Measurements from ENCODE around the gene CHRNB1. TPM values are rescaled to one million over a fixed set of nuclear protein-coding genes. Genes with fewer than 3 reads are reported as not detected.
"Not testable (repeated sequence)": the region's sequence is repeated elsewhere in the genome, so short reads cannot be mapped to it uniquely, and the experiment has no call there.

Gene CHRNB1
- total RNA-seq, 1 donor from 2014 or later = 15.4 TPM

GRCh38 chr17:7466318-7466638, 21.4 kb downstream of the CHRNB1 start:
- intact Hi-C loops (cut with micrococcal nuclease) = no loop called here

DNA sequence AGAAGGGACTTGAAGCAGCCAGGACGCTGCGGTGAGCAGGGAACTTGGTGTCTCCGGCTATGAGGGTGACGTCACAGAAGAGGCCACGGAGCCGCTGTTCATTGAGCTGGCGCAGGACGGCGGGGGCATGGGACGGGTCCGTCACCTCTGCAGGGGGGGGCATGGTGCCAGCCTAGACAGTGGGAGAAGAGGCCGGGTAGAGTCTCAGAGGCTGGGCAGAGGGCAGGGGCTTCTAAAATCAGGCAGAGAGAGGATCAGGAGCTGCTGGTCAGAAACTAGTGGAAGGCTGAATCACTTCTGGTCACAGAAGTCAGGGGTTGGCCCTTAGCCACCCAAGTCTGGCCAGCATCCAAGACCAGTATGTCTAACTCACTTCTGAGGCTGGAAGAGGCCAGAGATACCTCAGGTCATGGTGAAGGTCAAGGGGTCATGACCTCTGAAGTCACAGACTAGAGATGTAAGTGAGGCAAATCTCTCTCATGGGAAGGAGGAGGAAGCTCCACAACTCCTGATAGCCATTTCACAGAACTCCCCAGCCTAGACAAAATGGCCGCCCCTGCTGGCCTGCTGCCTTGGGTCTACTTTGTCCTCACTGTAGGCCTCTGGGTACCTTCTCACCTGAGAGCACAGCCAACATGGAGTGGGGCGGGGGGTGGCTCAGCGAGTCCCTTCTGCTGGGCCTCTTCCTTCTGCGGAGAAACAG, 21.9 kb downstream of the CHRNB1 start:
- intact Hi-C loops (cut with micrococcal nuclease) = no loop called here

DNA sequence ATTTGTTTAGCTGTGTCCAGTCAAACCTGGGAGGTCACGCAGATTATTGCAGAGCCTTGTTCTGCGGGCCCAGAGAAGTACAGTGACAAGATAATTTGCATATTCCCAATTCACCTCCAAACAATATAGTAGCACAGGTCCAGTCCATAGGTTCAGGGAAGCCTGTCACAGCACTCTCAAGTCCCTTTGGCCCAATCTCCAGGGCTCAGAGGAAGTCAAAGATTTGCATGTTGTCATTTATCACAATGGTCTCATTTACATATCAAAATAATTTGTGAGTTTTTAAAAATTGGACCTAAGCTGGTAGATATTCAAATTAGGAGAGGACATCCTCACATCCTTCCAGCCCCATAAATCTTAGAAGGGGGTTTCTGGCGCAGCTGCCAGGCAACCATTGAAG, 22.6 kb downstream of the CHRNB1 start:
- intact Hi-C loops (cut with micrococcal nuclease) = no loop called here

GRCh38 chr17:7468290-7468689, 23.4 kb downstream of the CHRNB1 start:
- intact Hi-C loops (cut with micrococcal nuclease) = no loop called here

DNA sequence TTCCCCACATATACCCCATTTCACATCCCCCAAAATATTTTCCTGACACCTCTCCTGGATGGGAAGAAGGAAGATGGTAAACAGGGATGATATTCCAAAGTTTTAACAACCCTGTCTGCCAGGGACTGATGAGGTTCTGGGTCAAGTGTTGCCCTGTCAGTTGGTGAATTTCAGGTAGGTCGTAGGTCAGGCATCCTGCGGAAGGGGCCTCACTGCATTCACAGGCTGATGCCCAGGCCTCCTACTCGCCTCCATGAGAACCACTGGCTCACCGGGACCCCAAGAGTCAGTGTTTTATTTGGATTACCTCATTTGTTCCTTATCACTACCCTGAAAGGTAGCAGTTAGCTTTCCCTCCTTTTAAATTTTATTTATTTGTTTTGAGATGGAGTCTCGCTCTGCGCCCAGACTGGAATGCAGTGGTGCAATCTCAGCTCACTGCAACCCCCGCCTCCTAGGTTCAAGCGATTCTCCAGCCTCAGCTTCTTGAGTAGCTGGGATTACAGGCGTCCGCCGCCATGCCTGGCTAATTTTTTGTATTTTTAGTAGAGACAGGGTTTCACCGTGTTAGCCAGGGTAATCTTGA, 24.0 kb downstream of the CHRNB1 start:
- intact Hi-C loops (cut with micrococcal nuclease) = no loop called here

DNA sequence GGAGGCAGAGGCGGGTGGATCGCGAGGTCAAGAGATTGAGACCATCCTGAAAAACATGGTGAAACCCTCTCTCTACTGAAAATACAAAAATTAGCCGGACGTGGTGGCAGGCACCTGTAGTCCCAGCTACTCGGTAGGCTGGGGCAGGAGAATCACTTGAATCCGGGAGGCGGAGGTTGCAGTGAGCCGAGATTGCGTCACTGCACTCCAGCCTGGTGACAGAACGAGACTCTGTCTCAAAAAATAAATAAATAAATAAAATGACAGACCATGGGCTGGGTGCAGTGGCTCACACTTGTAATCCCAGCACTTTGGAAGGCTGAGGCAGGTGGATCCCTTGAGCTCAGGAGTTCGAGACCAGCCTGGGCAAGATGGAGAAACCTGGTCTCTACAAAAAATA, 25.0 kb downstream of the CHRNB1 start:
- intact Hi-C loops (cut with micrococcal nuclease) = not testable (repeated sequence)

- intact Hi-C loops (cut with micrococcal nuclease) = not testable (repeated sequence)
These were observed 25.7 kb downstream of the CHRNB1 start for GRCh38 chr17:7470457-7470973.

DNA sequence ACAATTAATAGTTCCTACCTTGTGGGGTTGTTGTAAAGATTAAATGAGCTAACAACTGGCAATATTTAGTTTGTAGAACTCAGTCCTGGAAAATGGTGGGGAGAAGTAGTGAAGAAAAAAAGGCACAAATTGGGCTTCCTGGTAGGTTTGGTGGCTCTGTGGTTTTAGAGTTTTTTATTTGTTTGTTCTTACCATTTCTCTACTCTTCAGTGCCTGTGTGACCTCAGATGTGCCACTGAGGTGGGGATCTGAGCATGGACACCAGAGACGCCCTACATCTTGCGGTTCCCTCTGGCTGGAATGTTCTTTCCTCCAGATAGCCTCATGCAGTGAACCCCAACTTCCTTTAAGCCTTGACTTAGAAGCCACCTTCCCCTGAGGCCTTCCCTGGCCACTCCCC, 26.9 kb downstream of the CHRNB1 start:
- intact Hi-C loops (cut with micrococcal nuclease) = no loop called here

- intact Hi-C loops (cut with micrococcal nuclease) = not testable (repeated sequence)
These were observed 29.9 kb downstream of the CHRNB1 start for GRCh38 chr17:7474767-7475166.

DNA sequence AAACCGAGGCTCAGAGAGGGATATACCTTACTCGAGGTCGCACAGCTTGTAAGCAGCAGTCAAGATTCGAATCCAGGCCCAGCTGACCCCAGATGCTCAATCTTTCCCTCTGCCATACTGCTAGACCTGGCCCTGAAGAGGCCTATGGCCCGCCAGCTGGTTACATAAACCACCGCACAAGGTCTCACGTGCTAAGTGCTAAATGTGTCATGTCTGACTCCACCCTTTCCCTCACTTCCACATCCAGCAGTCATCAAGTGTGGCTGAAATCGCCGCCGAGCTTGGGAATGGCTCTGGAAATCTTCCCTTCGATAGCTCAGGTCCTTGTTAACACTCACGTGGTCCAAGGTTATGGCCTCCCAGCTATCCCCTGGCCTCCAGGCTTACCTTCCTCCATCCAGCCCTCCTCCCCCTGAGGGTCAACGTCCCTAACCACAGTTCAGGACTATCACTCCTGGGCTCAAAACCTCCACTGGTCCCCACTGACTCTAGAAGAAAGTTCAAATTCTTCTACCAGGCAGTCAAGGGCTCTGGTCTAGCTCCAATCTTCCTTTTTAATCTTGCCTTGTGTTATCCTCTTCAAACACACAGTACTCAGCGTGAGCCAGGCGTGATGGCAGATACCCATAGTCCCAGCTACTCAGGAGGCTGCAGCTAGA, 31.0 kb downstream of the CHRNB1 start:
- intact Hi-C loops (cut with micrococcal nuclease) = no loop called here

GRCh38 chr17:7476494-7476893, 31.6 kb downstream of the CHRNB1 start:
- intact Hi-C loops (cut with micrococcal nuclease) = no loop called here

GRCh38 chr17:7476951-7477350, 32.1 kb downstream of the CHRNB1 start:
- intact Hi-C loops (cut with micrococcal nuclease) = no loop called here

- intact Hi-C loops (cut with micrococcal nuclease) = no loop called here
These were observed 32.8 kb downstream of the CHRNB1 start for GRCh38 chr17:7477392-7478275.

DNA sequence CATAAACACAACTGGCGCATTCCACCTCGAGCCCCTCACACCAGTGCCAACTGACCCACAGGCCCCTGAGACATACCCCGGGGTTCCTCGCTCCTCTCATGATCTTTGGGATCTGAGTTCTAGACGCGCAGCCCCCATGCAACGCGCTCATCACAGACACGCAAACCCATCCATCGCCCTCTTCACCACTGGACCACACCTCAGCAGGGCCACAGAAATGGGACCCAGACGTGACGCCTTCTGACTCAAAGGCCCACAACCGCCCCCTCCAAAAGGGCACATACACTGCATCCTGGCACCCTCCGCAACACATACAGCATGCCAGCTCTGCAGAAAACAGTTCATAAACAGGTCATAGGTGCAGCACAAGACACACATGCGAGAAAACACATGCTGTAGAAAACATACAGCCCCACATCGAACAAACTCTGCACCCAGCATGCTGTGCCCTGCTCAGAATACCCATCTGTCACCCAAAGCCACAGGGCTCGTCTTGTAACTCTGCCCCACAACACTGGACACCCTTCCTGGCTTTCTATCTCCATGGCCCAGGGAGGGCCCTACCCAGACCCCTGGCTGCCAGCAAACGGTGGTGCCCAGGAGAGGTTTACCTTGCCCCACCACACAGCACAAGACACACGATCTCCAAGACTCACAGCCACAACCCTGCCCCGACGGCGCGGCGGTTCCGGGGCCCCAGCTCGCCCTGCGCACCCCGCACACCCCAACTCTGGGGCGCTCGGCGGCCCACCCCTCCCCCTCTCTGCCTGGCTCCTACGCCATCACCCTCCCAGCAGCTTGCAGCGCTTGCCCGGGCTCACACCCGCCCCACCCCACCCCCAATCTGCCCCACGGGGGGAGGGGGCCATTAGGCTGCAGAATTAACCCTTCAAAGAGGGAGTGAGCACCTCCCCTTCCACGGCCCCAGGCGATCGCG, 33.7 kb downstream of the CHRNB1 start:
- intact Hi-C loops (cut with micrococcal nuclease) = loop anchor here (1.0 kb wide), 1 partner anchor 23 kb away; no protein-coding TSS in a partner anchor

DNA sequence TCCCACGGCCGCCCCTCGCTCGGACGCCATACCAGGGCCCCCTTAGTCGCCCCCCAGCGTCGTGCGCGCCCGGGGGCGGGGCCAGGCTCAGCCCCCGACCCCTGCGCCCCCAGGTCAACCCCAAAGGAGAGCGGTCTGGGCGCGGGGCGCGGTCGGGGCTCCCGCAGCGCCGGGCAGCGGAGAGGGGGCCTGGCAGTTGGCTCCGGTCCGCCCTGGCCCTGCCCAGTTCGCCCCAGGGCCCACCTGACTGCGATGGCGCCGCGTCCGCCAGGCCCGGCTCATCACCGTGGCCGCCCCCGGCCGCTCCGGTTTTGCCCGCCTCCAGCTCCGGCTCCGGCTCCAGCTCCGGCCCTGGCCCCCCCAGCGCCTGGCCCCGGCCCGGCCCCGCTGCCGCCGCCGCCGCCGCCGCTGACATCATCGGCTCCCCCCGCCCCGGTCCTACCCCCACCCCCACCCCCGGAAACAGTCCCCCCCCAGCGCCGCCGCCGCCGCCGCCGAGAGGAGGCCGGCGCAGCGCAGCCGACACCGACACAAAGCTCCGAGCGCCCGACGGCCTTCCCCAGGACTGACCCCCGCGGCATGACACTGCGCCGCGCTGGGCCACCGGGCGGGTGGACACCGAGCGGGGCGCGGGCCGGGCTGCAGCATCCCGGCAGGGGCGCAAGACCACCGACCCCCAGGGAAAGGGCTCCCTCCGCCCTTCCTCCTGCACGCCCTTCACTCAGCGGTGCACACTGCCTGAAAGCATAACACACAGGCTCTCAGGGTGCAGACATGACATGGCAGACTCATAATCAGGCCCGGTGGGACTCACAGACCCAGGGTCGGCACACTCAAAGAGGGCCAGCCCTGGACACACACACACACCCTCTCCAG, 34.6 kb downstream of the CHRNB1 start, which contains the start of gene ZBTB4:
ZBTB4 (minus strand) TSS at position 419 of the 876 bp plus-strand sequence. CDS start 12,830 bp downstream, outside the sequence.
- intact Hi-C loops (cut with micrococcal nuclease) = loop anchor here (1.0 to 5.0 kb wide), 2 partner anchors 24 to 442 kb away; partner anchors contain the start of gene SLC16A13

DNA sequence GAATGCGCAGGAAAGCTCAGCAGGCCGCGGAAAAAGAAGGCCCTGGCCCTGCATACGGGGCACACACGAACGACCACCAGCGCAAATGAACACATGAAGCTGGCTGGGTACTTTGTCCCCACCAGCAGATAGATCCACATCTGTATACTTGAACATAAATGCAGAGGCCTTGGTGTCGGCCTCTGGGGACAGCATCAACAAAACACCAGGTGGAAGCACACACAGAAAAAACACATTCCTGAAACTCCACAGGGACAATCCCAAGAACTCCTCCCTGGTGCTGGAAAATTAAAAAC, 35.2 kb downstream of the CHRNB1 start:
- intact Hi-C loops (cut with micrococcal nuclease) = loop anchor here (5.0 kb wide), 1 partner anchor 443 kb away; the partner anchor contains the start of gene SLC16A13

DNA sequence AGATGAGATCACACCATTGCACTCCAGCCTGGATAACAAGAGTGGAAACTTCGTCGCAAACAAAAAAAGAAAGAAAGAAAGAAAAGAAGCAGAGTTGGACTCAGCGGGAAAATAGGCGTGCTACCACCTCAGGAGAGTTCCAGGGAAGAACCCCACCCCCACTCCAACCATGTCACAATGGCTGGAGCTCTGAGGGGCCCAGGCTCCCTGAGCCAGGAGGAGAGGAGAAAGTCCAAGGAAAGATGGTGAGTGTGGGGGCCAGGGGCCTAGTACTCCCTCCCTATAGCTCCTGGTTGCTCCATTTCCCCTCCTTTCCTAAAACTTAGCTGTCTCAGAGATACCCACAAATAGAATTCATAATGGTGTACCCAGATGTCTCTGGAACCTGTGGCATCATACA, 36.4 kb downstream of the CHRNB1 start, which contains the start of gene SLC35G6:
SLC35G6 (plus strand) TSS at position 172 of the 400 bp plus-strand sequence; CDS start at position 243, 71 bp downstream.
- intact Hi-C loops (cut with micrococcal nuclease) = loop anchor here (5.0 kb wide), 1 partner anchor 444 kb away; the partner anchor contains the start of gene SLC16A13

GRCh38 chr17:7481842-7482741, 37.2 kb downstream of the CHRNB1 start:
- intact Hi-C loops (cut with micrococcal nuclease) = loop anchor here (2.0 to 5.0 kb wide), 2 partner anchors 361 to 445 kb away; partner anchors contain the start of gene SLC16A13

All from T-helper 1 cell treated with Interleukin-12 subunit alpha and Interleukin-12 subunit beta and Interleukin-4 antibody, amounts not matched to agents 30 ng/mL and 1 ng/mL, for 36 hours (primary cell).